Measurements from ENCODE around the gene DLGAP1. TPM values are rescaled to one million over a fixed set of nuclear protein-coding genes. Genes with fewer than 3 reads are reported as not detected.

Gene DLGAP1
- total RNA-seq, 1 experiment from 2014 or later = 23.0 TPM

- TF ChIP-seq ETV6 (CRISPR knock-in tag; IDR thresholded peaks at IDR 0.05) (peak; percentile 50; the same call in 1 of the 2 replicates), ATF2 (CRISPR knock-in tag; IDR thresholded peaks at IDR 0.05; ENCODE audit: borderline replicate concordance, low read depth) (no peak), FOXP1 (CRISPR knock-in tag; IDR thresholded peaks at IDR 0.05; ENCODE audit: borderline replicate concordance) (no peak; the same call in 1 of the 2 replicates), IRF2 (CRISPR knock-in tag; IDR thresholded peaks at IDR 0.05; ENCODE audit: borderline replicate concordance, low read depth) (no peak), CREM (CRISPR knock-in tag; IDR thresholded peaks at IDR 0.05) (0 out of 2 replicates have a peak, but pooled peaks have one; percentile 52), AFF4 (CRISPR knock-in tag; IDR thresholded peaks at IDR 0.05; ENCODE audit: borderline replicate concordance) (peak; percentile 64; the same call in 1 of the 2 replicates), ZNF532 (CRISPR knock-in tag; IDR thresholded peaks at IDR 0.05; ENCODE audit: borderline replicate concordance) (no peak), ZNF416 (CRISPR knock-in tag; IDR thresholded peaks at IDR 0.05) (no peak)
Measured at GRCh38 chr18:3451183-3451988, 1003.7 kb downstream of the DLGAP1 start (continued).

- ATAC-seq (no peak), DNase-seq (ENCODE audit: low spot score) (no peak)
- Mint-ChIP-seq H3K4me1 (peaks cover 44% of the 10 kb centered on the region), H3K27ac (peak overlapping the region; percentile 91), H3K27me3 (ENCODE audit: low read depth) (no peaks in the 10 kb centered on the region), H3K9me3 (no peaks in the 10 kb centered on the region), H3K4me3 (peak overlapping the region; percentile 96), H3K36me3 (peaks cover 30% of the 10 kb centered on the region)
- CTCF ChIA-PET = interaction anchor here (6.4 kb wide), 1 partner anchor 143 kb away, joined by 53 read pairs; no protein-coding TSS in a partner anchor
- POLR2A ChIA-PET = no interaction called here
- TF ChIP-seq STAT6 (CRISPR knock-in tag; conservative IDR thresholded peaks at IDR 0.05; ENCODE audit: low read depth) (no peak), NR3C1 (CRISPR knock-in tag; conservative IDR thresholded peaks at IDR 0.05; ENCODE audit: low read depth) (no peak), NR1H2 (CRISPR knock-in tag; IDR thresholded peaks at IDR 0.05) (no peak), TEAD1 (CRISPR knock-in tag; IDR thresholded peaks at IDR 0.05) (no peak), MAX (CRISPR knock-in tag; IDR thresholded peaks at IDR 0.05) (no peak), KAT7 (CRISPR knock-in tag; IDR thresholded peaks at IDR 0.05; ENCODE audit: borderline replicate concordance) (no peak; the same call in 1 of the 2 replicates), ZNF263 (CRISPR knock-in tag; IDR thresholded peaks at IDR 0.05; ENCODE audit: low read depth) (no peak), ELF4 (CRISPR knock-in tag; IDR thresholded peaks at IDR 0.05; ENCODE audit: low read depth) (no peak), FOXP1 (CRISPR knock-in tag; IDR thresholded peaks at IDR 0.05; ENCODE audit: borderline replicate concordance) (no peak), NFE2L1 (CRISPR knock-in tag; IDR thresholded peaks at IDR 0.05) (no peak), IRF1 (CRISPR knock-in tag; IDR thresholded peaks at IDR 0.05) (no peak), CTCF (IDR thresholded peaks at IDR 0.05) (no peak), ZNF232 (CRISPR knock-in tag; IDR thresholded peaks at IDR 0.05) (no peak)
Measured at GRCh38 chr18:3450799-3451182, 1004.3 kb downstream of the DLGAP1 start.

All from WTC11 (cell line).